Osteoblast (primary cell): ENCODE results near the gene SORCS3. TPM values are rescaled to one million over a fixed set of nuclear protein-coding genes. Genes with fewer than 3 reads are reported as not detected.

ENCODE experiments used
- DNase-seq: peaks from one replicate; pipeline ENCODE4 v3.0.0; 2011; ENCODE audit warnings: low spot score, mixed read lengths; ENCODE audit not compliant: insufficient read length; ENCODE audit errors: missing footprints
- H2AFZ ChIP-seq: 2 replicates; pipeline ENCODE4 v1.6.0; 2011; ENCODE audit warnings: mild to moderate bottlenecking, low read length
- H3K27ac ChIP-seq: 2 replicates; pipeline ENCODE4 v1.5.1; 2011; ENCODE audit warnings: mild to moderate bottlenecking, low read depth, low read length, moderate library complexity
- H3K27me3 ChIP-seq: 2 replicates; pipeline ENCODE4 v1.6.0; 2012; ENCODE audit warnings: mild to moderate bottlenecking, control low read depth, inconsistent platforms, low read length, moderate library complexity; ENCODE audit not compliant: insufficient read depth
- H3K36me3 ChIP-seq: 2 replicates; pipeline ENCODE4 v1.5.1; 2011; ENCODE audit warnings: mild to moderate bottlenecking, low read length, control low read depth, moderate library complexity; ENCODE audit not compliant: insufficient read depth
- H3K4me1 ChIP-seq: 2 replicates; pipeline ENCODE4 v1.5.1; 2011; ENCODE audit warnings: mild to moderate bottlenecking, low read length, control low read depth, moderate library complexity; ENCODE audit not compliant: insufficient read depth
- H3K4me2 ChIP-seq: 2 replicates; pipeline ENCODE4 v1.6.0; 2011; ENCODE audit warnings: mild to moderate bottlenecking, low read length; ENCODE audit not compliant: insufficient read depth
- H3K4me3 ChIP-seq: fragments of 200-600 bp; sonication (generic); 3 replicates; pipeline ENCODE4 v1.5.1; 2012; ENCODE audit warnings: mild to moderate bottlenecking, low read length, inconsistent platforms; ENCODE audit not compliant: insufficient read depth
- H3K79me2 ChIP-seq: 2 replicates; pipeline ENCODE4 v1.6.0; 2012; ENCODE audit warnings: mild to moderate bottlenecking, low read length, control low read depth, inconsistent platforms; ENCODE audit not compliant: insufficient read depth
- H3K9me3 ChIP-seq: 2 replicates; pipeline ENCODE4 v1.5.1; 2011; ENCODE audit warnings: low read depth, low read length, control low read depth
- H4K20me1 ChIP-seq: 2 replicates; pipeline ENCODE4 v1.6.0; 2012; ENCODE audit warnings: mild to moderate bottlenecking, low read length, control low read depth; ENCODE audit not compliant: insufficient read depth
- CTCF ChIP-seq: IDR thresholded peaks from 2 replicates; pipeline ENCODE4 v1.5.1; 2011; ENCODE audit warnings: mild to moderate bottlenecking, low read depth, low read length, moderate library complexity; ENCODE audit errors: extremely low read depth
- total RNA-seq: library from RNA; depleted of rRNA; stranded (reverse); fragments of >200 nt; gene quantifications from 2 replicates; pipeline ENCODE4 v1.2.3, GENCODE V29; 2012

SORCS3 gene
- total RNA-seq, 1 donor: not detected

DNA sequence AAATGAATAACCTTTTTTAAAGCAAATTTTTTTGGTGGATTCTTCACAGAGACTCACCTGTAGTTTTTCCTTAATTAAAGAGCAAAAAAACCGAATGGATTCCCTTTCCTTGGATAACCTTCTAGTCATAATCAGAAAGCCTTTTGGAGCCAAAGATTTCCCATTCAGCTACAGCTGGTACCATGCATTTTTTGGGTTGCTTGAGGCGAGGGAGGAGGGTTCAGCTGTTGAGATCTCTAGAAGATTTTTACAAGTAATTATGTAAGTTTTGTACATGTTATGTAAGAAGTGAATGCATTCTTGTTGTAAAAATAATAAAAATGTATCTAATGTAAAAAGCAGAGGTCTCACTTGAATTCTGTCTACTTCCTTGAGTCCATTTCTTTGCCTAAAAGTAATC lies 463.2 kb downstream of the SORCS3 start:
- H3K36me3 ChIP-seq: no peaks in the 10 kb centered on the region
- no peaks in the 10 kb centered on the region for H3K27me3 ChIP-seq
- no peaks in the 10 kb centered on the region for H4K20me1 ChIP-seq
- peak; percentile 4 for DNase-seq
- no peaks in the 10 kb centered on the region for H3K4me1 ChIP-seq
- no peak for TF ChIP-seq CTCF
- H3K9me3 ChIP-seq: peaks cover 3% of the 10 kb centered on the region
- no peak overlapping the region for H3K4me2 ChIP-seq
- H3K4me3 ChIP-seq: no peak overlapping the region
- no peak overlapping the region for H2AFZ ChIP-seq
- H3K27ac ChIP-seq: no peak overlapping the region
- H3K79me2 ChIP-seq: no peaks in the 10 kb centered on the region

DNA sequence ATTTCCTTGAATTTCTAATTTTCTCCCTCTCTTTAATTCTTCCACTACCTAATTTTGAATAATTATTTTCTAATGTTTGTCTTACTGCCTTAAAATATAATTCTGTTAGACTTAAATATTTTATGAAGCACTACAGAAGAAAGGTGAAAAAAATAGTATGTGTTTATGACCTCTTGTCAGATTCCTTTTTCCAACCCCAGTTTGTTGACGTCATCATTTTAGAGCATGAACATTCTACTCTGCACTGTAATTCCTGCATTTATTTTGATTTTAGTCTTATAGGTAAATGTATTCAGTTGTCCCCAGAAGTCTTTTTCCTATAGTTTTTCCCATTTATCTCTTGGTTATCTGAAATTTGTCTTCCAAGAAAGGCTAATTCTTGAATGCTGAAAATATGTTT lies 468.1 kb downstream of the SORCS3 start:
- Histone ChIP-seq H3K79me2 (no peaks in the 10 kb centered on the region), H3K4me2 (no peak overlapping the region), H2AFZ (no peak overlapping the region), H3K4me3 (no peak overlapping the region), H3K27me3 (no peaks in the 10 kb centered on the region), H3K4me1 (no peaks in the 10 kb centered on the region), H3K9me3 (no peaks in the 10 kb centered on the region), H3K36me3 (no peaks in the 10 kb centered on the region), H3K27ac (no peak overlapping the region), H4K20me1 (no peaks in the 10 kb centered on the region)
- TF ChIP-seq CTCF: no peak
- DNase-seq: no peak

DNA sequence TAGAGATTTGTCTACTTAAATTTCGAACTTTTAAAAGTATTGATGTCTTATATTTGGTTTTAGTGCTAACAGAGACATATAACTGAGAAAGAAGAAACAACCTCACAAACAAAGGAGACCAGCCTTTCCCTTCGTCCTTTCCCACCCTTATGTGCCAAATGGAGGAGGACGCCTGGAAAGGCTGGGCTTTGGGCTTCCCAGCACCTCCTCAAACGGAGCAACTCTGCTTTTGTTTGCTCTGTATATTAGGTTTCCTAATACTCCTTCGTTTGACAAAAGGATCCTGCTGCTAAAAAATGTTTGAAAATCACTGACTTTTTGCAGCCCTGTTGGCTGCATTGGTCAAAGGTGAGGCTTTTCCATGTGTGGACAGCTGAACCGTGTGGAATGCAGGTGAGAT lies 471.8 kb downstream of the SORCS3 start:
- no peak overlapping the region for H3K4me3 ChIP-seq
- H3K4me2 ChIP-seq: no peak overlapping the region
- no peak for TF ChIP-seq CTCF
- H4K20me1 ChIP-seq: no peaks in the 10 kb centered on the region
- no peaks in the 10 kb centered on the region for H3K79me2 ChIP-seq
- H2AFZ ChIP-seq: no peak overlapping the region
- no peak overlapping the region for H3K27ac ChIP-seq
- no peaks in the 10 kb centered on the region for H3K4me1 ChIP-seq
- DNase-seq: no peak
- H3K9me3 ChIP-seq: no peaks in the 10 kb centered on the region
- no peaks in the 10 kb centered on the region for H3K36me3 ChIP-seq
- H3K27me3 ChIP-seq: no peaks in the 10 kb centered on the region

DNA sequence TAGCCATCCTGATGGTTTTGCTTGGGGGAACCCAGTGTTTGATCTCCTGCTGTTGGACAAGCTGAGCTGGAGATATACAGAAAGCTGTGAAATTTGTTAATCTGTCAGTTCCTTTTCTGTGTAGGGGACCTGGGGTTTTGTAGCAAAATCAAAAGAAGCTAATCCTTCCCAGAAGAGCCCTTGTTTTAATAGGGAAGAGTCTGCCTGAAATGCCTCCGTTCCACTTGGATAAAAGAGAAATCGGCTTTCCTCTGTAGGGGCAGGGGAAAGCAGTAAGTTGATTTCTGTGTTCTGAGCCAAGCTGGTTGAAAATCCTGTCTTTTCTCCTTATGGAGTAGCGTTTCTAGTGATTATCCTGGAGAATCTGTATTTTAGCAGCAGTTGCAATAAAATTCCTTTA lies 472.6 kb downstream of the SORCS3 start:
- Histone ChIP-seq H3K4me2 (no peak overlapping the region), H3K4me1 (no peaks in the 10 kb centered on the region), H3K27me3 (no peaks in the 10 kb centered on the region), H3K4me3 (no peak overlapping the region), H2AFZ (no peak overlapping the region), H3K27ac (no peak overlapping the region), H3K9me3 (no peaks in the 10 kb centered on the region), H4K20me1 (no peaks in the 10 kb centered on the region), H3K79me2 (no peaks in the 10 kb centered on the region), H3K36me3 (no peaks in the 10 kb centered on the region)
- DNase-seq: no peak
- no peak for TF ChIP-seq CTCF
